Small intestine (tissue), 16 donors: ENCODE results near the gene KANK4. TPM values are rescaled to one million over a fixed set of nuclear protein-coding genes. Genes with fewer than 3 reads are reported as not detected.

Experiments
- DNase-seq, 2 donors: peaks; one replicate each; pipeline versions ENCODE4 v3.0.0 to v3.0.0-alpha.2; 2013
- FAIRE-seq: peaks from 2 replicates; lab custom pipeline; 2012; peaks lifted over from hg19 to GRCh38; lab: Jason Lieb, UNC
- H3K27ac ChIP-seq, 3 donors: one replicate each; pipeline ENCODE4 v1.5.1; 2013; ENCODE audit warnings: low read length in 2 of 3, mild to moderate bottlenecking in 2 of 3, control low read depth in 1 of 3, inconsistent platforms in 1 of 3, low read depth in 1 of 3, moderate library complexity in 1 of 3
- H3K27me3 ChIP-seq, 3 donors: one replicate each; pipeline ENCODE4 v1.6.1; 2013; ENCODE audit warnings: low read length in 3 of 3, inconsistent platforms in 1 of 3; ENCODE audit not compliant: control insufficient read depth in 3 of 3, insufficient read depth in 3 of 3
- H3K36me3 ChIP-seq, 3 donors: one replicate each; pipeline ENCODE4 v1.6.1; 2013; ENCODE audit warnings: low read length in 3 of 3, inconsistent platforms in 1 of 3, low read depth in 1 of 3, mild to moderate bottlenecking in 1 of 3, moderate library complexity in 1 of 3; ENCODE audit not compliant: control insufficient read depth in 3 of 3, insufficient read depth in 2 of 3
- H3K4me1 ChIP-seq, 3 donors: one replicate each; pipeline ENCODE4 v1.6.1; 2013; ENCODE audit warnings: low read length in 2 of 3, inconsistent platforms in 1 of 3, low read depth in 1 of 3, mild to moderate bottlenecking in 1 of 3, moderate library complexity in 1 of 3; ENCODE audit not compliant: control insufficient read depth in 3 of 3, insufficient read depth in 2 of 3
- H3K4me3 ChIP-seq, 3 donors: one replicate each; pipeline ENCODE4 v1.5.1; 2013; ENCODE audit warnings: low read length in 3 of 3, control low read depth in 1 of 3, inconsistent platforms in 1 of 3, low read depth in 1 of 3, mild to moderate bottlenecking in 1 of 3, moderate library complexity in 1 of 3
- H3K9me3 ChIP-seq, 2 donors: one replicate each; pipeline ENCODE4 v1.6.1; 2013; ENCODE audit warnings: low read depth in 1 of 2, low read length in 1 of 2; ENCODE audit not compliant: control insufficient read depth in 2 of 2, insufficient read depth in 1 of 2
- WGBS, 3 donors: extraction: QIAGEN DNeasy Blood & Tissue Kit; methylation state at CpG; one replicate each; pipeline ENCODE4 v1.1.7; 2013; 5-methylcytosine and 5-hydroxymethylcytosine counted together
- long read RNA-seq, 10 donors: transcript quantifications; one replicate each; lab custom pipeline, GENCODE V29; 2026
- polyA plus RNA-seq, 4 donors: library from polyadenylated mRNA; stranded (reverse) in 3 of 4; unstranded in 1 of 4; fragments of 200-250 nt in 3 of 4; fragments of 120-200 nt in 1 of 4; gene quantifications; one replicate each; pipeline versions ENCODE4 v1.2.1 to v1.2.3, GENCODE V29; 2013
- donor health status: healthy with polysubstance abuse.
- donor health status: control.
- donor health status: control.
- donor health status: Bipolar disorder and iron deficiency.
- donor health status: healthy.

The KANK4 gene
- polyA plus RNA-seq, result 1 to 10 TPM in 1 of 4 donors, under 1 TPM in 1, not detected in 2; 0.43 to 1.4 TPM
- long read RNA-seq, donor 1, result 0 reads
- long read RNA-seq, donor 2, result 0 reads
- long read RNA-seq, donor 3, result 0 reads
- long read RNA-seq, donor 4, result 0 reads
- long read RNA-seq, donor 5, result 0 reads
- long read RNA-seq, donor 6, result 0 reads
- long read RNA-seq, donor 7, result 0 reads
- long read RNA-seq, donor 8, result 0 reads
- long read RNA-seq, donor 9, result 0 reads
- long read RNA-seq, donor 10, result 0 reads

- FAIRE-seq (no peak), DNase-seq (peak; percentile 20 to 74)
- Histone ChIP-seq H3K9me3 (no peaks in the 10 kb centered on the region), H3K4me1 (peaks cover 0 to 9% (median 0%) of the 10 kb centered on the region in 3 donors), H3K27ac (no peak within 1 kb of the TSS), H3K4me3 (peak within 1 kb of the TSS; percentile 14 to 66 (median 43)), H3K27me3 (peaks cover 4 to 10% (median 9%) of the 10 kb centered on the region in 3 donors), H3K36me3 (no peaks in the 10 kb centered on the region)
- WGBS, 3 donors, result 1 to 4% (median 1%) methylated on average over 71 to 84 of the region's 84 CpGs
Measured at GRCh38 chr1:62318756-62319544, at the start of gene KANK4. Gene KANK4 (minus strand): TSS chr1:62319434. CDS start chr1:62281564, 37,870 bp downstream.

GRCh38 chr1:62368989-62369388 lies 49.8 kb upstream of the KANK4 start:
- 81 to 85% (median 83%) methylated on average over 6 of the region's 6 CpGs for WGBS, 3 donors
- H3K36me3 ChIP-seq, result no peaks in the 10 kb centered on the region
- DNase-seq (no peak), FAIRE-seq (no peak)
- no peaks in the 10 kb centered on the region for H3K4me1 ChIP-seq
- peaks cover 0 to 7% of the 10 kb centered on the region in 2 donors for H3K9me3 ChIP-seq
- H3K27me3 ChIP-seq, result no peaks in the 10 kb centered on the region
- H3K27ac ChIP-seq, result no peak overlapping the region
- H3K4me3 ChIP-seq, result no peak overlapping the region

GRCh38 chr1:62367005-62367557 lies 47.8 kb upstream of the KANK4 start:
- Histone ChIP-seq H3K4me1 (no peaks in the 10 kb centered on the region), H3K4me3 (no peak overlapping the region), H3K9me3 (peaks cover 0 to 7% of the 10 kb centered on the region in 2 donors), H3K27me3 (no peaks in the 10 kb centered on the region), H3K36me3 (no peaks in the 10 kb centered on the region), H3K27ac (no peak overlapping the region)
- DNase-seq (no peak), FAIRE-seq (no peak)
- 80 to 95% (median 87%) methylated on average over 7 of the region's 7 CpGs for WGBS, 3 donors

GRCh38 chr1:62364721-62365120 lies 45.5 kb upstream of the KANK4 start:
- H3K27me3 ChIP-seq, result no peaks in the 10 kb centered on the region
- FAIRE-seq (no peak), DNase-seq (no peak)
- H3K4me3 ChIP-seq, result no peak overlapping the region
- peaks cover 0 to 7% of the 10 kb centered on the region in 2 donors for H3K9me3 ChIP-seq
- H3K27ac ChIP-seq, result no peak overlapping the region
- H3K36me3 ChIP-seq, result no peaks in the 10 kb centered on the region
- H3K4me1 ChIP-seq, result no peaks in the 10 kb centered on the region

- no peaks in the 10 kb centered on the region for H3K27me3 ChIP-seq
- no peaks in the 10 kb centered on the region for H3K4me1 ChIP-seq
- no peak overlapping the region for H3K4me3 ChIP-seq
- FAIRE-seq (no peak), DNase-seq (no peak)
- no peak overlapping the region for H3K27ac ChIP-seq
- peaks cover 0 to 7% of the 10 kb centered on the region in 2 donors for H3K9me3 ChIP-seq
- 75 to 76% (median 76%) methylated on average over 3 of the region's 3 CpGs for WGBS, 3 donors
- H3K36me3 ChIP-seq, result no peaks in the 10 kb centered on the region
Measured at GRCh38 chr1:62362926-62363325, 43.7 kb upstream of the KANK4 start.

GRCh38 chr1:62362061-62362917 lies 43.1 kb upstream of the KANK4 start:
- Histone ChIP-seq H3K4me3 (no peak overlapping the region), H3K9me3 (peaks cover 0 to 6% of the 10 kb centered on the region in 2 donors), H3K36me3 (no peaks in the 10 kb centered on the region), H3K27ac (no peak overlapping the region), H3K27me3 (no peaks in the 10 kb centered on the region), H3K4me1 (no peaks in the 10 kb centered on the region)
- no peak for FAIRE-seq
- DNase-seq, result no peak
- 66 to 73% (median 68%) methylated on average over 11 of the region's 11 CpGs for WGBS, 3 donors

- FAIRE-seq (no peak), DNase-seq (no peak)
- 85 to 93% (median 87%) methylated on average over 4 of the region's 4 CpGs for WGBS, 3 donors
- H3K36me3 ChIP-seq, result no peaks in the 10 kb centered on the region
- H3K27ac ChIP-seq, result no peak overlapping the region
- H3K9me3 ChIP-seq, result no peaks in the 10 kb centered on the region
- no peaks in the 10 kb centered on the region for H3K4me1 ChIP-seq
- no peaks in the 10 kb centered on the region for H3K27me3 ChIP-seq
- no peak overlapping the region for H3K4me3 ChIP-seq
Measured at GRCh38 chr1:62361431-62361830, 42.2 kb upstream of the KANK4 start.
